Left ventricle myocardium inferior (tissue), 1 donor: ENCODE data around the gene CHD2. TPM values are rescaled to one million over a fixed set of nuclear protein-coding genes. Genes with fewer than 3 reads are reported as not detected.
A peak's percentile ranks its signal among the peaks of the same experiment; 100 is the strongest.

Experiments
- DNase-seq: peaks from one replicate; pipeline ENCODE4 v3.0.0-alpha.2; 2020
- H3K27ac ChIP-seq: fragments of 200-600 bp; replicated peaks from 2 replicates; pipeline ENCODE4 v1.8.0; 2021
- H3K27me3 ChIP-seq: fragments of 200-600 bp; 2 replicates; pipeline ENCODE4 v1.8.0; 2021; ENCODE audit warnings: low read depth
- H3K36me3 ChIP-seq: fragments of 200-600 bp; 2 replicates; pipeline ENCODE4 v1.8.0; 2021
- H3K4me1 ChIP-seq: fragments of 200-600 bp; 2 replicates; pipeline ENCODE4 v1.8.0; 2021
- H3K4me3 ChIP-seq: fragments of 200-600 bp; 2 replicates; pipeline ENCODE4 v1.8.0; 2021; ENCODE audit warnings: mild to moderate bottlenecking, moderate library complexity
- H3K9me3 ChIP-seq: fragments of 200-600 bp; replicated peaks from 2 replicates; pipeline ENCODE4 v1.8.0; 2021
- intact Hi-C: fragments of 100-400 bp; cut with micrococcal nuclease; formaldehyde crosslinking; loops from one replicate; pipeline ENCODE4 v1.11.0; 2022
- total RNA-seq: library from RNA; stranded (reverse); fragmentation: NEBNext Ultra II Directional; extraction: Animal tissue kit (Norgen Biotek cat#: 25700); gene quantifications from one replicate; pipeline ENCODE4 v1.2.1, GENCODE V29; 2021
- TF ChIP-seq, protein P1 (sequence below): fragments of 200-600 bp; IDR thresholded peaks from 2 replicates; pipeline ENCODE4 v1.8.0; 2021; ENCODE audit warnings: antibody characterized with exemption, mild to moderate bottlenecking, borderline replicate concordance
- donor health status: DM: no; HTN: yes; CAD: no; lungs with severe emphysema.

Gene CHD2
- total RNA-seq, 1 donor from 2014 or later = 41.3 TPM

DNA sequence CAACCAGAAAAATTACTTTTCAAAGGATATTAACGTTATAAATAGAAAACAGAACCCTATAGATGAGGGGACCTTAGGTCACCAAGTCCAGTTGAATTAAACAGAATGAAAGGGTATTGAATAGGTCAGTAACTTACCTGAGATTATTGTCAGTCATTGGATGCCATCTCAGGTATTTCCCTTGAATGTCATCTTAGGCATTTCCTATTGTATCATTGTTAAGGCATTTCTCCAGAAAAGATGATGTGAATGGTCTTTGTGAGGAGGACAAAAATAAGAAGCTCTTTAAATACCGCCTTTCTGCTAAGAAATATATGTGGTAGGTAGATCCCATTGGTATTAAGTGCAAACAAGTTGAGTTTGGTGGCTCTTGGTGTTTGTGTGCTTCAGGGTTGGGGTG, 55.6 kb downstream of the CHD2 start:
- H3K4me3 ChIP-seq = no peak overlapping the region
- TF ChIP-seq, protein P1, sequence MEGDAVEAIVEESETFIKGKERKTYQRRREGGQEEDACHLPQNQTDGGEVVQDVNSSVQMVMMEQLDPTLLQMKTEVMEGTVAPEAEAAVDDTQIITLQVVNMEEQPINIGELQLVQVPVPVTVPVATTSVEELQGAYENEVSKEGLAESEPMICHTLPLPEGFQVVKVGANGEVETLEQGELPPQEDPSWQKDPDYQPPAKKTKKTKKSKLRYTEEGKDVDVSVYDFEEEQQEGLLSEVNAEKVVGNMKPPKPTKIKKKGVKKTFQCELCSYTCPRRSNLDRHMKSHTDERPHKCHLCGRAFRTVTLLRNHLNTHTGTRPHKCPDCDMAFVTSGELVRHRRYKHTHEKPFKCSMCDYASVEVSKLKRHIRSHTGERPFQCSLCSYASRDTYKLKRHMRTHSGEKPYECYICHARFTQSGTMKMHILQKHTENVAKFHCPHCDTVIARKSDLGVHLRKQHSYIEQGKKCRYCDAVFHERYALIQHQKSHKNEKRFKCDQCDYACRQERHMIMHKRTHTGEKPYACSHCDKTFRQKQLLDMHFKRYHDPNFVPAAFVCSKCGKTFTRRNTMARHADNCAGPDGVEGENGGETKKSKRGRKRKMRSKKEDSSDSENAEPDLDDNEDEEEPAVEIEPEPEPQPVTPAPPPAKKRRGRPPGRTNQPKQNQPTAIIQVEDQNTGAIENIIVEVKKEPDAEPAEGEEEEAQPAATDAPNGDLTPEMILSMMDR = no peak
- no peaks in the 10 kb centered on the region for H3K9me3 ChIP-seq
- H3K27ac ChIP-seq = no peak overlapping the region
- H3K4me1 ChIP-seq = peaks cover 33% of the 10 kb centered on the region
- no peaks in the 10 kb centered on the region for H3K27me3 ChIP-seq
- peaks cover 91% of the 10 kb centered on the region for H3K36me3 ChIP-seq
- no peak for DNase-seq
- intact Hi-C loops = no loop called here

DNA sequence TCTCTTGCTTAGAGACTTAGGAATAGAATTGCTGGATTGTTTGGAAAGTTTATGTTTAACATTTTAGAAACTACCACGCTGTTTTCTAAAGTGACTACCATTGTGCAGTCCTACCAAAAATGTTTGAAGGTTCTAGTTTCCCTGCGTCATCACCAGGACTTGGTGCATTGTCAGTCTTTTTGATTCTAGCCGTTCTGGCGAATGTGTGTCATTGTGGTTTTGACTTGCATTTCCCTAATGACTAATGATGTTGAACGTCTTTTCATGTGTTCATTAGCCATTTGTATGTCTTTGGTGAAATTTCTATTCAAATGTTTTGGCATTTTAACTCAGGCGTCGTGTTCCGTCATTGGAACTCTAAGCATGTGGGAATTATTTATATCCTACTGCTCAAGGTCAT, 58.0 kb downstream of the CHD2 start:
- H3K27ac ChIP-seq = peak overlapping the region; percentile 59
- intact Hi-C loops = no loop called here
- H3K27me3 ChIP-seq = no peaks in the 10 kb centered on the region
- no peak for DNase-seq
- TF ChIP-seq, protein P1 = no peak
- H3K4me1 ChIP-seq = peaks cover 22% of the 10 kb centered on the region
- H3K4me3 ChIP-seq = no peak overlapping the region
- H3K9me3 ChIP-seq = peaks cover 5% of the 10 kb centered on the region
- peaks cover 88% of the 10 kb centered on the region for H3K36me3 ChIP-seq

DNA sequence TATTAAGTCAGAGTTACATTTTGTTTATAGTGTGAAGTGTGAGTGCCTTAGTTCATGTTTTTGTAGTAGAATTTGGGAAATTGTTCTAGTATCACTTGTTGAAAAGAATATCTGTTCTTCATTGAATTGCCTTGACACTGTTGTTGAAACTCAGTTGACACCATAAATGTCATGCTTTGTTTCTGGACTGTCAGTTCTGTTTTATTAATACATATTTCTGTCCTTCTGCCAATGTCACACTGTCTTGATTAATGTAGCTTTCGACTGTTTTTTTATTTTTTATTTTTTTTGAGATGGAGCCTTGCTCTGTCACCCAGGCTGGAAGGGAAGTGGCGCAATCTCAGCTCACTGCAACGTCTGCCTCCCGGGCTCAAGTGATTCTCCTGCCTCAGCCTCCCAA, 59.1 kb downstream of the CHD2 start:
- Histone ChIP-seq H3K36me3 (peaks cover 88% of the 10 kb centered on the region), H3K27ac (peak overlapping the region; percentile 59), H3K4me1 (peaks cover 22% of the 10 kb centered on the region), H3K4me3 (no peak overlapping the region), H3K9me3 (peaks cover 7% of the 10 kb centered on the region), H3K27me3 (no peaks in the 10 kb centered on the region)
- TF ChIP-seq, protein P1 = no peak
- no peak for DNase-seq
- intact Hi-C loops = no loop called here

GRCh38 chr15:92960996-92961681, 61.0 kb downstream of the CHD2 start:
- Histone ChIP-seq H3K27ac (no peak overlapping the region), H3K36me3 (peaks cover 83% of the 10 kb centered on the region)

DNA sequence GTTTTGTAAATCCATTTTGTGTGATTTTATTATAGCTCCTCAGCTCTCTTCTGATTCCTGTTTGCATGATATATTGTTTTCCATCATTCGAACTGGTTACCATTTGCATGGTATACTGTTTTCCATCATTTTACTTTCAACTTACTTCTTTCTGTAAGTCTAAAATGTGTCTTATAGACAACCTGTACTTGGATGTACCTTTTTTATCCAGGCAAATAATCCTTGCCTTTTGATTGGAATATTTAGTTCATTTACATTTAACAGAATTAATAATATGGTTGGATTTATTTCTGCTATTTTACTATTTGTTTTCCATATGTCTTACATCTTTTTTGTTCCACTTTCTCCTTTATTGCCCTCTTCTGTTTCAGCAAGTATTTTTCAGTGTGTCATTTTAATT, 62.8 kb downstream of the CHD2 start:
- no peak overlapping the region for H3K4me3 ChIP-seq
- intact Hi-C loops = no loop called here
- no peak overlapping the region for H3K27ac ChIP-seq
- H3K9me3 ChIP-seq = peaks cover 7% of the 10 kb centered on the region
- peaks cover 77% of the 10 kb centered on the region for H3K36me3 ChIP-seq
- no peaks in the 10 kb centered on the region for H3K27me3 ChIP-seq
- TF ChIP-seq, protein P1 = no peak
- DNase-seq = no peak
- H3K4me1 ChIP-seq = peaks cover 19% of the 10 kb centered on the region

More at GRCh38 chr15:92960996-92961681, 61.0 kb downstream of the CHD2 start:
- TF ChIP-seq, protein P1 = no peak
- H3K4me1 ChIP-seq = peaks cover 22% of the 10 kb centered on the region
- H3K4me3 ChIP-seq = no peak overlapping the region
- intact Hi-C loops = no loop called here
- no peak for DNase-seq
- no peaks in the 10 kb centered on the region for H3K27me3 ChIP-seq
- peaks cover 7% of the 10 kb centered on the region for H3K9me3 ChIP-seq
